ENCODE measurements around the gene SLC25A42.
A peak's percentile ranks its signal among the peaks of the same experiment; 100 is the strongest.
"Not testable (repeated sequence)": the region's sequence is repeated elsewhere in the genome, so short reads cannot be mapped to it uniquely, and the experiment has no call there.

SLC25A42 gene, protein sequence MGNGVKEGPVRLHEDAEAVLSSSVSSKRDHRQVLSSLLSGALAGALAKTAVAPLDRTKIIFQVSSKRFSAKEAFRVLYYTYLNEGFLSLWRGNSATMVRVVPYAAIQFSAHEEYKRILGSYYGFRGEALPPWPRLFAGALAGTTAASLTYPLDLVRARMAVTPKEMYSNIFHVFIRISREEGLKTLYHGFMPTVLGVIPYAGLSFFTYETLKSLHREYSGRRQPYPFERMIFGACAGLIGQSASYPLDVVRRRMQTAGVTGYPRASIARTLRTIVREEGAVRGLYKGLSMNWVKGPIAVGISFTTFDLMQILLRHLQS

DNA sequence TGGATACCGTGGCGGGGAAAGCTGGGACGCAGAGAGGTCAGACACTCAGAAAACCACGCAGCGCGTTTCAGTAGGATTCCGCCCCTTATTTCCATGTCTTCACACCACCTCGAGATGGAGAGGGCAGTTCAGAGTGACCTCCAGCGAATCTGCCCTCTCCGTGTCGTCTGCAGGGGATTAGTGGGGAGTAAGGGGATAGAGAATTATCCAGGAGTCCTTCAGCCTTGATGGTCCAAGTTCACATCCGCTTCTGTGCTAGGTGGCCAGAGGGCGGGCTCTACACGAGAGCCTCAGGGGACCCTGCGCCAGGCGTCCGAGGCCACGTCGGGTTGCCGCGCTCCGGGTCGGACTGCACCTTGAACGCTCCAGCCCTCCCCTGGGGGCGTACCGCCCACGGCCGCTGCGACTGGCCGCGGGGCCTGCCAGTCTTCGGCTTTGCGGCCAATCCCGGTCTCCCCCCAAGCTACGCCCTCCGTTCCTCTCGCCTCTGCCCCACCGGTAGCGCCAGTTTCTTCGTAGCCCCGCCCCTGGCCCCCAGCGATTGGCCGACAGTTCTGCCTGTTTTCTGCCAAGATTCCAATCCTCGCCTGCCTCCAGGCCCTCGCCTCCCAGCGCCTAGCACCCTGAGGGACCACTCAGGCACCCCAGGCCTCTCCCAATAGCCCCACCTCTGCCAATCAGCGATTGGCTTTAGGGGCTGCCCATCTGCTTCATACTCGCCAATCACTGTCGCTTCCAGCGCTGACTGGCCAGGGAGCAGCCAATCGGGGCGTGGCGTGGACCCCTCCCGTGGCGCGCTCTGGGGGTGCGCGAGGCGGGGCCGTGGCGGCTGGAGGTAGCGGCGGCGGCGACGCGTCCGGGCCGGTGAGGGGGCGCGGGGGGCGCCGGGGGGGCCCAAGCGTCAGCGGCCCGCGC, at the start of gene SLC25A42:
Gene SLC25A42, plus strand, starts transcription at position 812 of the 915 bp plus-strand sequence. CDS start 32,131 bp downstream, outside the sequence.
- peak; percentile 97 for DNase-seq (ENCODE audit: low read depth)

DNA sequence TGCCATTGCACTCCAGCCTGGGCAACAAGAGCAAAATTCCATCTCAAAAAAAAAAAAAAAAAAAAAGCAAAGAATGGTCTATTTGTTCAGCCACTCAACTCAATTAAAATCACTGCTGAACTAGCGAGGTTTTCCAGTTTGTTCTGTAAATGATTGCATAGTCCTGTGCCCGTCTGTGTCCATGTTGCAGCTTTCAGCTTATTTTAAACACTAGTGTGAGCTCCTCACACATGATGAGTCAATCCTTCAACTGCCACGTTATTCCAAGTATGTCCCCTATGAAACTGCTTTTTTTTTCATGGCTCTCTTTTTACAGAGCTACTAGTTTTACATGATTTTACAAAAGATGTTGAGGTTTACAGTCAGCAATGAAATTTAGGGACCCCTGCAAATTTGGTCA, 42.7 kb upstream of the SLC25A42 start:
- DNase-seq (ENCODE audit: low read depth), result no peak

DNA sequence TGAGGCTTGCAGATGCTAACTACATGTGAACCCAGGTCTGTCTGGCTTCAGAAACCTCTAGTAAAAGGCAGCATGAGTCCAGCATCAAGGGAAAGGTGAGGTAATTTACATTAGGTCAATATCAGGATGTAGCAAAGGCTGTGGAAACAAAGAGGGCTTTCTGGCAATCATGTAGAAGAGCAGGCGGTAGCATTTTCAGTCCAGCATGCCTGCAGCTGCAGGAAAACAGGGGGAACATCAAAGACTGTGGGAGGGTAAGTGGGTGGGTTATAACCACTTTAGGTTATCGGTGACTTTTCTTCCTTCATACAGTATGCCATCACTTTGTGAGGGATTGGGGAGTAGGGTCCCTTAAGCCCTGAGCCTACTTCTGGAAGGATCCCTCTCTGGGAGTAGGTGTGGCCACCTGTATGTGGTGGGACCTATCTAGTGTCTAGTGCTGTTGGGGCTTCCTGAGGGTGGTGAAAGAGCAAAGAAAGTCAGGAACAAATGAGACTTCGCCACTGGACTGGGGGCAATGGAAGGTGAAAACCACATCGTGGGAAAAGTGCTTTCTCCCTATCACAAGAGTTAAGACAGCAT, 41.3 kb upstream of the SLC25A42 start:
- no peak for DNase-seq (ENCODE audit: low read depth)

DNA sequence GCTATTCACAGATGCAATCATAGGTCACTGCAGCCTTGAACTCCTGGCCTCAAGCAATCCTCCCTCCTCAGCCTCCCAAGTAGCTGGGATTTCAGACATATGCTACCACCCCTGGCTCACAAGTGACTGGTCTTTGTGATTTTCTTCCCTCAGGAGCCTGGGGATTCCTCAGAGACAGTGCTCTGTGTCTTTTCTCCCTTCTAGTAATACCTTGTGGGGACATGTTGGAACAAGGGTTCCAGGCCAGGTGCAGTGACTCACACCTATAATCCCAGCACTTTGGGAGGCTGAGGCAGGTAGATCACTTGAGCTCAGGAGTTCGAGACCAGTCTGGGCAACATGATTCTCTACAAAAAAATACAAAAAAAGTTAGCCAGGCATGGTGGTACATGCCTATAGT, 40.4 kb upstream of the SLC25A42 start:
- DNase-seq (ENCODE audit: low read depth), result not testable (repeated sequence)

DNA sequence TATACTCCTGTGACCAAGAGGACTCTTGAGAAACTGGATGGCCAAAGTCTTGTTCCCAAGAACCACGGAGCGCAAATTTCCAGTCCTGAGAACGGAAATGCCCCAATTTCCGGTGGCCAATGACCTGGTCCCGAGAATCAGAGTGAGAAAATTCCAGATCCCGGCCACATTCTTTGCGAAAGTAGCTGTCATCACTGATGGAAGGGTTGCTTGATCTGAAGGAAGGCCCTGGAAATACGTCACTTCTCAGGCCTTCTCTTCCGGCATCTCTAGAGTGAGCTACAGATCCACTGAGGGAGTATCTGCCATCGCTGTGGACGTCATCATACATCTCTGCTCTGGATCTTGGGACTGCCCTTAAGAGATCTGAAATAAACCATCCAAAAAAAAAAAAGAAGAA, 37.9 kb upstream of the SLC25A42 start:
- DNase-seq (ENCODE audit: low read depth), result no peak

DNA sequence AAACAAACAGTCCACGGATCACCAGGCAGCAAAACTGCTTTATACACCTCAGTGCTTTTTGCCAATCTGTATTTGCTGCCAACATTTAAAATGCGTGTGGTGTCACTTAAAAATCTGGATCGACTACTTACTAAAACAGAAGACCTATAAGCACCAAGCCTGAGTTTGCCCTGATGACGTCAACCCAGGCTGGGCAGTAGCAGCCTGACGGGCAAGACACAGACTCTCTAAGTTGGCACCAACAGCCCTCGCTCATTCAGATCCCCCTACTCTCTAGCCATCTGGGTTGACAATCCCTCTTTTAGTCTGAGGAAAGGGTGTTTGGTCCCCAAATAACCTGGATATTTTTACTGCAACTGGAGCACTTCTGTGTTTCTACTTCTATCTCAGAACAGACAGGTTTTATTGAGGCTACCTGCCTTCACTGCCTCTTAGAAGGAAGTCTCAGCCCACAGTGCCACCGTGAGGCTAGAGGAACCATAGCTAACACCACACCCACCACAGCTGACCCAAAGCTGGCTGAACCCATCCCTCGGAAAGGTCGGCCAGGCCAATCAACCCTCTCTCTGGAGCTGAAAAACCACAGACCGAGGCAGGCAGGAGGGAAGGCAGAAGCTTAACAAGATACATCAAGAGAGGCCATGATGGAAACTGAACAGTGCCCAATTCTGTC, 37.4 kb upstream of the SLC25A42 start:
- DNase-seq (ENCODE audit: low read depth), result no peak

DNA sequence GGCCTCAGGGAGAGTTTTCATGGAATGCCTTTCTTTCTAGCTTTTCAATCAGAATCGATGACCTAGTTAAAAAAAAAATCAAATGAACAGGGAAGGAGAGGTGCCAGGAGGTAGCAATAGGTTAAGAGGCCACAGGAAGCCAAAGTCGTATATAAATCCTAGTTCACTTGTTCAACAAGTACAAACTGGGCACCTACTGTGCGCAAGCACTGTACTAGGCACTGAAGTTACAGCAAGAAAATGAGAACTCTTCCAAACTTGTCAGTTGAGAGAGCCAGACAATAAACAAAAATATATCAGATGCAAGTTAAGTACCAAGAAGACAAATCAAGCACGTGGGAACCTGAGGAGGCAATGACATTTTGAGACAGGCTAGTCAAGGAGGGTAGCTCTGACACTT, 36.6 kb upstream of the SLC25A42 start:
- DNase-seq (ENCODE audit: low read depth), result no peak

DNA sequence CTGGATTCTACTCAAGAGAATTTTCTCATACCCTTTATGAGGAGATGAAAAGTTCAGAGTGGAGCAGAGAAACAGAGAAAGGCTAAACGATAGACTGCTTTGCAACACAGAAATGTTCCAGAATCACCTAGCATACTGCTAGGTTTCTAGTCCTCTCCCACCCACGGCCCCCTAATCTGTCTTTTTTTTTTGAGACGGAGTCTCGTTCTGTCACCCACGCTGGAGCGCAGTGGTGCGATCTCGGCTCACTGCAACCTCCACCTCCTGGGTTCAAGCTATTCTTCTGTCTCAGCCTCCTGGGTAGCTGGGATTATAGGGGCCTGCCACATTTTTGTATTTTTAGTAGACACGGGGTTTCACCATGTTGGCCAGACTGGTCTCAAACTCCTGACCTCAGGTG, 35.3 kb upstream of the SLC25A42 start:
- DNase-seq (ENCODE audit: low read depth), result no peak

DNA sequence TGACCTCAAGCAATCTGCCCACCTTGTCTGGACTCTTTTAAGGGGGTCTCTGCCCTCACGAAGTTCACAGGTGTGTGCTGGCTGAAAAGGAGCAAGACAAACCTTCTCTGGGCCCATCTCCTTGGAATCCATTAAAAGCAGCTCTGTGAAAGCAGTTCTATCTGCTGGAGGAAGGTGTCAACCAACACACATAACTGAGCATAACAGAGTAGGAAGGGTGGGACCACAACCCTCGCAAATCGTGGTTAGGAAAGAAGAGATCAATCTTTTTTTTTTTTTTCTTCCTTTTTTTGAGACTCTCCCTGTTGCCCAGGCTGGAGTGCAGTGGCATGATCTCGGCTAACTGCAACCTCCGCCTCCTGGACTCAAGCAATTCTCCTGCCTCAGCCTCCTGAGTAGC, 31.9 kb upstream of the SLC25A42 start:
- no peak for DNase-seq (ENCODE audit: low read depth)

DNA sequence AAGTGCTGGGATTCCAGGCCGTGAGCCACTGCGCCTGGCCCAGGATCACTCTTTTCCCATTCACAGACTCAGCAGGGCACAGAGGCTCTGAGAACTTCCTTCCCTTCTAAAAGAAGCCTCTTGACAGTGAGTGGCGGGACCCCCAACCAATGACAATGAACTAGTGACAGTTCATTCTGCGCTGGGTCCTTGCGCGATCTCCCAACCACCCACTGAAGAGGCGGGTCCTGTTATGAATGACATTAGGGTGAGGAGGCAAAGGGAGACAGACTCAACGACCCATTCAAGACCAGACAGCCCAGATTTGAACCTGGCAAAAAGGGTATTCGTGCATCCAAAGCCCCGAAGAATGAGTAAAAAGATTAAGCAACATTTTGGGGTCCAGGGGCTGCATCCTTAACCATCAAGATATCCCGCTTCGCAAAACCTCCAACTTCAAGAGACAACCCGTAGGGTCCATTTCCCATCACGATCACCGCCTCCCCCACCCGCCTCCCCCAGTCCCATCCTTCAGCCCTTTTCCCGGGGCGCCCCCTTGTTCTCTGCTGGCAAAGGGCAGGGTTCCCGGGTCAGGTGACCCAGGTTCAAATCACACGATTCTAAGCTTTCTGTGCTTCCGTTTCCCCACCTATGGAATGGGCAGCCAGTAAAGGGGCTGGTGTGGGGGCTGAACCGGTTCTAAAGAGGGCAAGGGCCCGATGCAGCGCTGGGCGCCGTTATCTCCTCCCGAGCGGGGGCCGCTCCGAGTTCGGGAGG, 31.2 kb upstream of the SLC25A42 start:
- peak; percentile 71 for DNase-seq (ENCODE audit: low read depth)

DNA sequence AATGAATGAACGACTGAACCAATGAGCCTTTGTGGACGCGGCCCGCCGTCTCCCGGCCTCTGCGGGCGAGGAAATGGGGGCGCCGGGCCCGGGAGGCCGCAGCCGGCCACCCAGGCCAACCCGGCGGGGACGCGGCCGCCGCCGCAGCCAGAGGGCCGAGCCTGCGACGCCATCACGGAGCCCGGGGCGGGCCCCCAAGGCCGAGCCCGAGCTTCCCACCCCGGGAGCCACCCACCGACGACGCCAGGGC, 30.7 kb upstream of the SLC25A42 start:
- DNase-seq (ENCODE audit: low read depth), result no peak

DNA sequence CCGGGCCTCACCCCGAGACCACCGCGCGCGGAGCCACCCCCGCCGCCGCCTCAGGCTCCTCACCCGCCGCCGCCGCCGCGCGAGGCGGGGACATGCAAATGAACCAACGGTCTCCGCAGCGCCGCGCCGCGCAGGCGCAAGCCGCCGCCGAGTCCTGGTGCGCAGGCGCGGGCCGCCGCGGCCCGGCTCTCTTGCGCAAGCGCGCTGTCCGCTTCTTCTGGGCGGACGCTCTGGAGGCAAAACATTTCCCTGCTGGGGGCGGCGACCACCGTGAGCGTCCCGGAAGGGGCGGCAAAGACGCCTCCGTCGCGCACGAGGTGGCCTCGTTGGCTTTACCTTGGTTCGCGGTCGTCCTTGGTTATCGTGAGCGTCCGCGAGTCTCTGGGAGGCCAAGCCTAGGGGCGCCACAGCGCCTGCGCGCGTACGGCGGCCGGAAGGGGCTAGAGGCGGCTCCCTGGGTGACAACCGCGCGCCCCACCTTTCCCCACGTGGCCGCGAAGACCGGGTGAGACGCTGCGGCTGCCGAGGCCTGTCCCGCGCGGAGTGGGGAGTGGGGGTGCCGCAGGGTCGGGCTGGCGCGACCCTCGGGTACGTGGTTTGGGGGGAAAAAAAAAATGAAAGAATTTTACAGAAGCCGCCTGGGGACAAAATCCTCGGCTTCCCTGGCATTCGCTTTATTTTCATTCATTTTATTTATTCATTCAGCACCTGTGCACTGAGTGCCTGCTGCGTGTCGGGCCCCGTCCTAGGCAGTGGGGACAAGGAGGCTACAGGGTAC, 30.2 kb upstream of the SLC25A42 start, which contains the start of the genes ARMC6 and SUGP2:
Gene ARMC6, plus strand, starts transcription at position 178 of the 778 bp plus-strand sequence. CDS start 607 bp downstream, outside the sequence.
Gene SUGP2, minus strand, starts transcription at position 92 of the 778 bp plus-strand sequence. CDS start 2,446 bp downstream, outside the sequence.
- DNase-seq (ENCODE audit: low read depth), result peak; percentile 81

DNA sequence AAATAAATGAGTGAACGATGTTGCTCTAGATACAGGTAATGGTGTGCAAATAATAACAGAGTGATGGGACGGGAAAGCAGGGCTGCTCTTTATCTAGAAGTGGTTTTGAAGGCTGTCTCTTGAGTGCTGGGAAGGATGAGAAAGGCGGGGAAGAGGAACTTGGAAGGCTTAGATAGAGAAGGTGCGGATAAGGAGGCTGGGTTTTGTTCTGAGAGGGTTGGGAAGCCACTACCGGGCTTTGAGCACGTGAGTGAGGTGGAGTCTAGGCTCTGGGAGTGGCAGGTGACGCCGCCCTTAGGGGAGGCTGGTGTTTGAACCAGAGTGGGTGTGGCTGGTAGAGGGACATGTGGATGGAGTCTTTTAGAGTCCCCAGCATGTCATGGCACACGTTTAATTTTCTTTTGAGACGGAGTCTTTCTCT, 29.6 kb upstream of the SLC25A42 start:
- peak; percentile 74 for DNase-seq (ENCODE audit: low read depth)

DNA sequence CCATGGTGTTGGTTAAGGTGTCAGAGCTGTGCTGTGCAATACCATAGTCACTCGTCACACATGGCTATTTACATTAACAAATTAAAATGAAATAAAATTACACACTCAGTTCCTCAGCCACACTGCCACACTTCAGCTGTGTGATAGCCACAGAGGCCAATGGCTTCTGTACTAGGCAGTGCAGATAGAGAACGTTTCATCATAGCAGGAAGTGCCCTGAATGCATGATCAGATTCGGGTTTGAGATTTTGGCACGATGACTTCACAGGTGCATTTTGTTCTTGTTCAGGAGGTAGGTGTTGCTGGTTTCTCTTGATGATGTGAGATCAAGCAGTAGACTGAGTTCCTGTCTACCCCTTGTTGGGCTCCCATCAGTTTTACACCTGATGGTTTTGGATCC, 23.9 kb upstream of the SLC25A42 start:
- no peak for DNase-seq (ENCODE audit: low read depth)

DNA sequence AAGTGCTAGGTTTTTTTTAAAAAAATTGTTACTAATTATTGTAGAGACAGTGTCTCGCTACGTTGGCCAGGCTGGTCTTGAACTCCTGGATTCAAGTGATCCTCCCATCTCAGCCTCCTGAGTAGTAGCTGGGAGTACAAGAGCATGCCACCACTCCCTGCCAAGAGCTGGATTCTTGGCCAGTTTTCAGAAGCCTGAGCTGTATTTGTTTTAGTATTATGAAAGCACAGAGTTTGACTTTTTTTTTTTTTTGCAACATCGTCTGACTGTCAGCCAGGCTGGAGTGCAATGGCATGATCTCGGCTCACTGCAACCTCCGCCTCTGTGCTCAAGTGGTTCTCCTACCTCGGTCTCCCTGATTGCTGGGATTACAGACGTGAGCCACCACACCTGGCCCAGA, 23.4 kb upstream of the SLC25A42 start:
- DNase-seq (ENCODE audit: low read depth), result no peak

DNA sequence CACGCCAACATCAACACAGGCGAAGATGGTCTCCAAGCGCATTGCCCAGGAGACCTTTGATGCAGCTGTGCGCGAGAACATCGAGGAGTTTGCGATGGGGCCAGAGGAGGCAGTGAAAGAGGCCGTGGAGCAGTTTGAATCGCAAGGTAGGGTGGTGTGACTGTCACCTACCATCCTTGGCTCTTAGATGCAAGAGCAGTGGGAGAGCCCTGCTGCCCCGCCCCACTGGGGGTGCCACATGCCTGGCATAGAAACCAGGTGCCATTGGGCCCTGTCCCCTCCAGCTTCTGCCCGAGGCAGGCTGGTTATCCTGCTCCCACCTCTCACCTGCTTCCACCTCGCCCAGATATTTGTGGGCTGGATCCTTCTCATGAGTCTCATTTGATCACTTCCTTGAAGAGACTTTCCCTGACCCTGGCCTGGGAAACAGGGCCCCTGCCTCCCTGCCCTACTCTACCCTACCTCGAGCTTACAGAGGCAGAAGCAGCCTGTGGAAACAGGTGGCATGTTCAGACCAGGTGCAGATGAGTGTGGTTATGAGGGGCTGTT, 21.0 kb upstream of the SLC25A42 start:
- no peak for DNase-seq (ENCODE audit: low read depth)

DNA sequence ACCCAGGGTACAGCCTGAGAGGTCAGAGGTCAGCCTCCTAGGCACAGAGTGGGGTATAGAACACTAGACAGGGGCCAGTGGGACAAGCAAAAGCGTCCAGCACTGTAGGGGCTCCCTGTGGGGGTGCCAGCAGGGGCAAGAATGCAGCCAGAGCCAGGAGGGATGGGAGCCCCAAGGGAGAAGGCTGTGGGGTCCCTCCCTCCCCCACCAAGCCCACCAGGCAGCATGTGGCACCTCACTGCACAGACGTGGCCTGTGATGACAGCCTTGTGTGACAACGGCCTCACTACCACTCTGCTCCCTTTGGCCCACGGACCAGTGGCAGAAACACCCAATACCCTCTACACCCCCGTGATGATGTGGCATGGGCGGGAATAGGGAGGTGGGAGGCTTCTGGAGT, 20.3 kb upstream of the SLC25A42 start:
- DNase-seq (ENCODE audit: low read depth), result no peak

DNA sequence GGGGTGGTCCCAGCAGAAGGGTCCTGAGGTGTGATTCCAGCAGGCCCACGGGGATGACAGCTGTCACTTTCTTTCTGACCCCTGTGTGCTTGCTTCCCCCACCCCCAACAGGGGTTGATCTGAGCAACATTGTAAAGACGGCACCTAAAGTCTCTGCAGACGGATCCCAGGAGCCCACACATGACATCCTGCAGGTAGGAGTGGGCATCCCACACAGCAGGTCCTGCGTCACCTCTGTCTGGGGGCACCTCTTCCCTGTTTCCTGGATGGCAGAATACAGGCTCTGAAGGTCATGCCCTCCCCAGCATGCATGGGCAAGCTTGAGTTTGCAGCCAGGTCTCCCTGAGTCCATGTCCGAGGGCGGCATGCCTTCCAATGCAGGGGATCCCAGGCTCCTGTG, 19.9 kb upstream of the SLC25A42 start:
- DNase-seq (ENCODE audit: low read depth), result no peak

DNA sequence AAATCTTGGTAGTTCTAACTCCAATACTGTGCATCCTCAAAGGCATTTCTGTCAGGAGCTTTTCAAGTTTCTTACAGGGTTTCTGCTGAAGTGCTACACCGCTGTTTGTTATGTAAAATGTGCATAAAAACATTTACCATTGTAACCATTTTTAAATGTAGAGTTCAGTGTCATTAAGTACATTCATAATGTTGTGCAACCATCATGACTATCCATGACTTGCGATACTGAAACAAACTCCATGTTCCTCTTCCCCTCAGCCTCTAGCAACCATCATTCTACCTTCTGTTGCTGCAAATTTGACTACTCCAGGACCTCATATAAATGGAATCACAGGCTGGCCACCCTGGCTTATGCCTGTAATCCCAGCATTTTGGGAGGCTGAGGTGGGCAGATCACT, 14.4 kb upstream of the SLC25A42 start:
- no peak for DNase-seq (ENCODE audit: low read depth)

DNA sequence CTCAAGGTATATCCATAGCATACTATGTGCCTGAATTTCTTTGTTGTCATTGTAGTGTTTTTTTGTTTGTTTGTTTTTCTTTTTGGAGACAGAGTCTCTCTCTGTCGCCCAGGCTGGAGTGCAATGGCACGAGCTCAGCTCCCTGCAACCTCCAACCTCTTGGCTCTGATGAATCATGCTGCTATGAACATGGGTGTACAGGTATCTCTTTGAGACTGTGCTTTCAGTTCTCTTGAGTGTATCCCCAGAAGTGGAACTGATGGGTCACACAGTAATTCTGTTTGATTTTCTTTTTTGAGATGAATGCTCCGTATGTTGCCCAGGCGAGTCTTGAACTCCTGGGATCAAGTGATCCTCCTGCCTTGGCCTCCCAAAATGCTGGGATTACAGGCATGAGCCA, 13.7 kb upstream of the SLC25A42 start:
- no peak for DNase-seq (ENCODE audit: low read depth)
